ENCODE data around the gene TBC1D13. TPM values are rescaled to one million over a fixed set of nuclear protein-coding genes. Genes with fewer than 3 reads are reported as not detected.

The TBC1D13 gene
- total RNA-seq: 10 to 100 TPM; 25.9 to 33.4 TPM

DNA sequence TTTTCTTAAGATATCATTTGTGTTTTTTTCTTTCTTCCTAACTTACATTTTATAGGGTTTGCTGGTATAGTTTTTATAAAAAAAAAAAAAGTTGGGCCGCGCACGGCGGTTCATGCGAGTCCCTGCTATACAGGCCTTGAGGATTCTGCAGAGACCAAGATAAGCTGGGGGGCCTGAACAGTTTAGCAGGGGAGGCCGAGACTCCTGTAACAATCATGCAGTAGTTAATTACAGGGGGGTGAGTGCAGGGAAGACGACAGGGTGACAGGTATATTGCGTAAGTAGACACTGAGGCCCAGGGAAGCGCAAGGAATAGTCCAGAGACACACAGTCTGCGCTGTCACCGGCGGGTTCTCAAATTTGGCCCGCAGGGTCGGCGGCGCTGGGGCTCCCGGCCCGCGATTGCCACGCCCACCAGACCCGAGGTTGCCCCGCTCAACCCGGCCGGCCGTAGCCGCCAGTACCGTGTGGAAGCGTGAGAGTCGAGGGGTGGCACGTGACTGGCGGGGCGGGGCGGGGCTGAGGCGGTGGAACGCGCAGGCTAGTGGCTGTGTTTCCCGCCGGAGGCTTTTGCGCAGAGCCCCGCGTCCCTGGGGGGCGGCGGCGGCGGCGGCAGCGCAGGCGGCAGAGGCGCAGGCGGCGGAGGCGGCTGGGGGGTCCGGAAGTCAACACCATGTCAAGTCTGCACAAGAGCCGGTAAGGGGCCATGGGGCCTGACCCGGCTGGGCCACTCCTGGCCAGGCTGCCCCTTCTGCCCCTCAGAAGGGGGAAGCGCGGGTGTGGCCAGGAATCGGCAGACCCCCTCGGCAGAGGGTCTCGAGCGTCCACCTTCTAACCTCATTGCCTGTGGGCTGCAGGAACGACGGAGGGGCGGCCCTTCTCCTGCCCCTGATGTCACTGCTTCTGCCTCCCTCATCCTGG, at the start of gene TBC1D13:
TSS of gene TBC1D13 (plus strand) at position 573 of the 921 bp plus-strand sequence. CDS start at position 674, 101 bp downstream.
- ATAC-seq: peak; percentile 98
- DNase-seq (ENCODE audit: low spot score): peak; percentile 93
- peak within 1 kb of the TSS; percentile 77 to 88 for H3K27ac Mint-ChIP-seq
- H3K27me3 Mint-ChIP-seq: no peaks in the 10 kb centered on the region
- H3K9me3 Mint-ChIP-seq: no peaks in the 10 kb centered on the region
- no peaks in the 10 kb centered on the region for H3K36me3 Mint-ChIP-seq
- H3K4me1 Mint-ChIP-seq (ENCODE audit: low read depth in 2 of 2): peaks cover 9 to 15% of the 10 kb centered on the region in 2 donors
- H3K4me3 Mint-ChIP-seq: peak within 1 kb of the TSS; percentile 98

- Mint-ChIP-seq H3K36me3 (no peaks in the 10 kb centered on the region), H3K27ac (no peak overlapping the region), H3K4me1 (ENCODE audit: low read depth in 2 of 2) (no peaks in the 10 kb centered on the region), H3K4me3 (no peak overlapping the region), H3K27me3 (no peaks in the 10 kb centered on the region), H3K9me3 (no peaks in the 10 kb centered on the region)
- ATAC-seq (peak in 1 of 2 donors; percentile 36), DNase-seq (ENCODE audit: low spot score) (no peak)
Observed at GRCh38 chr9:128742401-128742800, 44.7 kb upstream of the TBC1D13 start.

- ATAC-seq (no peak), DNase-seq (ENCODE audit: low spot score) (no peak)
- H3K4me3 Mint-ChIP-seq: no peak overlapping the region
- H3K9me3 Mint-ChIP-seq: no peaks in the 10 kb centered on the region
- H3K27me3 Mint-ChIP-seq: no peaks in the 10 kb centered on the region
- H3K36me3 Mint-ChIP-seq: no peaks in the 10 kb centered on the region
- H3K4me1 Mint-ChIP-seq (ENCODE audit: low read depth in 2 of 2): no peaks in the 10 kb centered on the region
- no peak overlapping the region for H3K27ac Mint-ChIP-seq
Observed at GRCh38 chr9:128743421-128743820, 43.6 kb upstream of the TBC1D13 start.

GRCh38 chr9:128747241-128747640, 39.8 kb upstream of the TBC1D13 start:
- H3K27ac Mint-ChIP-seq: no peak overlapping the region
- no peaks in the 10 kb centered on the region for H3K9me3 Mint-ChIP-seq
- no peak for ATAC-seq
- H3K27me3 Mint-ChIP-seq: no peaks in the 10 kb centered on the region
- no peak overlapping the region for H3K4me3 Mint-ChIP-seq
- DNase-seq (ENCODE audit: low spot score): no peak
- no peaks in the 10 kb centered on the region for H3K36me3 Mint-ChIP-seq
- no peaks in the 10 kb centered on the region for H3K4me1 Mint-ChIP-seq (ENCODE audit: low read depth in 2 of 2)

DNA sequence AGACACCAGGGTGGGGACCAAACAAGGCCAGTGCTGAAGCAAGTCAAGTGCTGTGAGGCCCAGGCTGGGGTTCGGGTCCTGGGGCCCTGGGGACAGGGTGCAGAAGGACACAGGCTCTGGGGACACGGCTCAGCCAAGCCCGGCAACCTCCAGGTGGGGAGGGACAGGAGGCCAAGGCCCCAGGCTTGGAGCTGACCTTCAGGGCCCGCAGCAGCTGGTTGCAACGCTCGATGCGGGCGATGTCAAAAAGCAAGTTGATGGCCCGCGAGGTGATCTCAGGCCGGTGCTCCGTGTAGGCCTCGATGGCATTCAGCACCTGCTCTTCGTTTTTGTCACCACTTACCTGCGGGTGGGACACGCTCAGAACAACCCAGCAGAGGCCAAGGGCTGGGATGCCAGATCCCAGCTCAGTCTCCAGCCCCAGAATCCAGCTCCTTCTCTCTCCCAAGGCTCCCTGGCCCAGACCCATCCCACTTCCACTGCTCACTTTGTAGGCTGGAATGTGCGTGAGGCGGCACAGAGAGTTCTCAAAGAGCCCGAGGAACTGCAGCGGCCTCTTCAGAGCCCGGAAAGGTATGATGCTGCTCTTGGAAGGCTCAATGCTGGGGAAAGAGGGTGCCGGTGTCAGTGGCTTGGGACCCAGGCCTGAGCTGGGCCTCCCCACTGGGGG, 36.0 kb upstream of the TBC1D13 start:
- Mint-ChIP-seq H3K4me3 (no peak overlapping the region), H3K36me3 (no peaks in the 10 kb centered on the region), H3K27me3 (no peaks in the 10 kb centered on the region), H3K4me1 (ENCODE audit: low read depth in 2 of 2) (no peaks in the 10 kb centered on the region), H3K27ac (no peak overlapping the region), H3K9me3 (no peaks in the 10 kb centered on the region)
- DNase-seq (ENCODE audit: low spot score) (no peak), ATAC-seq (peak in 1 of 2 donors; percentile 22)

- Mint-ChIP-seq H3K36me3 (no peaks in the 10 kb centered on the region), H3K4me3 (no peak overlapping the region), H3K9me3 (no peaks in the 10 kb centered on the region), H3K27me3 (no peaks in the 10 kb centered on the region), H3K27ac (no peak overlapping the region), H3K4me1 (ENCODE audit: low read depth in 2 of 2) (peaks cover 0 to 3% of the 10 kb centered on the region in 2 donors)
- DNase-seq (ENCODE audit: low spot score) (no peak), ATAC-seq (peak in 1 of 2 donors; percentile 17)
Observed at GRCh38 chr9:128753627-128754026, 33.4 kb upstream of the TBC1D13 start.

- H3K9me3 Mint-ChIP-seq: no peaks in the 10 kb centered on the region
- no peak for ATAC-seq
- peaks cover 3 to 4% of the 10 kb centered on the region in 2 donors for H3K4me1 Mint-ChIP-seq (ENCODE audit: low read depth in 2 of 2)
- H3K36me3 Mint-ChIP-seq: no peaks in the 10 kb centered on the region
- no peak for DNase-seq (ENCODE audit: low spot score)
- H3K4me3 Mint-ChIP-seq: no peak overlapping the region
- no peak overlapping the region for H3K27ac Mint-ChIP-seq
- no peaks in the 10 kb centered on the region for H3K27me3 Mint-ChIP-seq
Observed at GRCh38 chr9:128757602-128758001, 29.5 kb upstream of the TBC1D13 start.

DNA sequence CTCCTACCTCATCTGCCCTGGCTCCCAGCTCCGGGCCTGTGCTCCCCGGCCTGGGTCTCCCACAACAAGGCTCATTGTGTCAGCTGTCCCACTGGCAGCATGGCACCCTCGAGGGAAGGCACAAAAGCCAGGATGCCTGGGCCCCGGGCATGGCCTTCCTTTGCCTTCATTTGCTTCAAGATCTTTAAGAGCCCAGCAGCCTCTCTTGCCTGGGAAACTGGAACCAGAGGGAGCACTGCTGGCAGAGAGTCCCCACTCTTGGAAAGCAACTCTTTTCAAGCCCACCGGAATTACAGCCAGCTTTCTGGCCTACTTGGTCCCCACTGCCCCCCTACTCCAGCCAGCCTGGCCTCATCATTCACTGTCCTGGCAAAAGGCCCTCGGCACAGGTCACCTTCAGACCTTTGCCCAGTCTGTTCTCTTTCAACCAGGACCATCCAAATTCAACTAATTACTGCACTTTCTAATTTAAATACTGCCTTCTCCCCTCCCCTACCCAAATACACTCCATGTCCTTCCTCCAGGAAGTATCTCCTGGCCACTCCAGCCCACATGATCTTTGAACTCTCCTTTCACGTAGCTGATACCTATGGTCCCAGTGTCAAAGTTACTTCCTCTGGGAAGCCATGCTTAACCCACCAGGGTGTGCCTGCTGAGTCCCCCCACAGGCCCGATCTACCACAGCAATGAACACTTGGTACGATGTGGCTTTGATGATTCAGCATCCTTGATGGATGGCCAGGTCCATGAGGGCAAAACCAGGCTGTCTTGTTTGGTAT, 24.2 kb upstream of the TBC1D13 start:
- ATAC-seq (no peak), DNase-seq (ENCODE audit: low spot score) (no peak)
- Mint-ChIP-seq H3K36me3 (no peaks in the 10 kb centered on the region), H3K27me3 (no peaks in the 10 kb centered on the region), H3K4me1 (ENCODE audit: low read depth in 2 of 2) (peaks cover 10 to 22% of the 10 kb centered on the region in 2 donors), H3K27ac (peak overlapping the region in 1 of 2 donors; percentile 76), H3K4me3 (no peak overlapping the region), H3K9me3 (no peaks in the 10 kb centered on the region)

- Mint-ChIP-seq H3K4me1 (ENCODE audit: low read depth in 2 of 2) (peaks cover 15 to 24% of the 10 kb centered on the region in 2 donors), H3K4me3 (no peak overlapping the region), H3K36me3 (no peaks in the 10 kb centered on the region), H3K27me3 (no peaks in the 10 kb centered on the region), H3K27ac (no peak overlapping the region), H3K9me3 (no peaks in the 10 kb centered on the region)
- ATAC-seq: peak in 1 of 2 donors; percentile 35
- DNase-seq (ENCODE audit: low spot score): no peak
Observed at GRCh38 chr9:128764361-128764760, 22.7 kb upstream of the TBC1D13 start.

DNA sequence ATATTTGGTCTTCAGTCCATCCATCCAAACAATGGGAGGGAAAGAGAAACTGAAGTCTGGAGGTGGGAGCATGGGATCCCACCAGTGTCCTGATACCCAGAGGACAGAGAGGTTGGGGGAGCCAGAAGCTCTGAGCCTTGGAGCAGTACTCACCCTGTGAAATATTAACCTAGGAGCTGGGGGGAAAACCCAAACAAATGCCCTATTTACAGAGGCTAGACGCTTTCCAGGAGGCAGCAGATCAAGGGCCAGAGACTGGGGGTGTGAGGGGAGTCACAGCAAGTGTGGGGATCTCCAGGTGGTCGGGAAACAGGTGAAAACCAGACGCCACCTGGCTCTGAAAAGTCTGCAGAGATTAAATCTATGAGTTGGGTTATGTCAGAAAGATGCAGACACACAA, 21.6 kb upstream of the TBC1D13 start:
- no peak overlapping the region for H3K4me3 Mint-ChIP-seq
- ATAC-seq (no peak), DNase-seq (ENCODE audit: low spot score) (no peak)
- no peak overlapping the region for H3K27ac Mint-ChIP-seq
- H3K36me3 Mint-ChIP-seq: no peaks in the 10 kb centered on the region
- H3K9me3 Mint-ChIP-seq: no peaks in the 10 kb centered on the region
- no peaks in the 10 kb centered on the region for H3K27me3 Mint-ChIP-seq
- H3K4me1 Mint-ChIP-seq (ENCODE audit: low read depth in 2 of 2): peaks cover 27 to 32% of the 10 kb centered on the region in 2 donors

- ATAC-seq: no peak
Observed at GRCh38 chr9:128768606-128769005, 18.4 kb upstream of the TBC1D13 start.

GRCh38 chr9:128770286-128771030, 16.6 kb upstream of the TBC1D13 start:
- Mint-ChIP-seq H3K4me1 (ENCODE audit: low read depth in 2 of 2) (peaks cover 22 to 25% of the 10 kb centered on the region in 2 donors), H3K9me3 (peaks cover 3% of the 10 kb centered on the region), H3K27ac (peak overlapping the region; percentile 74 to 86), H3K36me3 (peaks cover 7% of the 10 kb centered on the region), H3K27me3 (no peaks in the 10 kb centered on the region), H3K4me3 (peak overlapping the region; percentile 97)
- DNase-seq (ENCODE audit: low spot score): no peak
- no peak for ATAC-seq

More at GRCh38 chr9:128768606-128769005, 18.4 kb upstream of the TBC1D13 start:
- H3K9me3 Mint-ChIP-seq: no peaks in the 10 kb centered on the region
- H3K27me3 Mint-ChIP-seq: no peaks in the 10 kb centered on the region
- H3K27ac Mint-ChIP-seq: peak overlapping the region in 1 of 2 donors; percentile 26
- no peak for DNase-seq (ENCODE audit: low spot score)
- H3K4me1 Mint-ChIP-seq (ENCODE audit: low read depth in 2 of 2): peaks cover 25 to 34% of the 10 kb centered on the region in 2 donors
- H3K36me3 Mint-ChIP-seq: no peaks in the 10 kb centered on the region
- no peak overlapping the region for H3K4me3 Mint-ChIP-seq
